KG1 (cell line): ENCODE results near the gene TKT.

Experiments
- DNase-seq: peaks from one replicate; lab custom pipeline; 2025; lab: John Stamatoyannopoulos, UW

The TKT gene

GRCh38 chr3:53181024-53181371 lies 74.8 kb downstream of the TKT start:
- DNase-seq, result no peak

- no peak for DNase-seq
Observed at GRCh38 chr3:53180305-53181023, 75.4 kb downstream of the TKT start.

- DNase-seq, result no peak
Observed at GRCh38 chr3:53179580-53179979, 76.2 kb downstream of the TKT start.

GRCh38 chr3:53178246-53178645 lies 77.6 kb downstream of the TKT start:
- DNase-seq, result no peak

- no peak for DNase-seq
Observed at GRCh38 chr3:53175613-53176540, 79.9 kb downstream of the TKT start.
